ENCODE results near the gene MS4A10.
"Not testable (repeated sequence)": the region's sequence is repeated elsewhere in the genome, so short reads cannot be mapped to it uniquely, and the experiment has no call there.

MS4A10 gene

DNA sequence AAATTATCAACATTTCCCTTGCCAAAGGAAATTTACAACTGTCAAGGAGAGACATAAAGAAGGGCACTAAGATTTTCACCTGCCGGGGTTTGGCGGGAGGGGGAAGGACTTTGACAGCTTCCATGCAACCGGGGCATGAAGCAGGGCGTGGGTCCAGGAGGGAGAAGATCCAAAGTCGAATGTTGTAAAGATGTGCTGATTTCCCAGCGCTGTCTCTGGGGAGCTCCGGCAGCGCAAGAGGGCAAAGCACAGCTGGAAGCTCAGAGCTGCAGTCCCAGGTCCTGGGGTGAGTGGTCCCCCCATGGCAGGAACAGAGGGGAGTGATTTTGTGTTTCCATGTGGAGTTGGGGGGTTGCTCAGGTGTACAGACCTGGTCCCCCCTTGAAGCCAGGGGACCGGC lies at the start of gene MS4A10:
MS4A10 (plus strand) TSS at position 198 of the 400 bp plus-strand sequence. CDS start 5,003 bp downstream, outside the sequence.
- no peak for DNase-seq

DNA sequence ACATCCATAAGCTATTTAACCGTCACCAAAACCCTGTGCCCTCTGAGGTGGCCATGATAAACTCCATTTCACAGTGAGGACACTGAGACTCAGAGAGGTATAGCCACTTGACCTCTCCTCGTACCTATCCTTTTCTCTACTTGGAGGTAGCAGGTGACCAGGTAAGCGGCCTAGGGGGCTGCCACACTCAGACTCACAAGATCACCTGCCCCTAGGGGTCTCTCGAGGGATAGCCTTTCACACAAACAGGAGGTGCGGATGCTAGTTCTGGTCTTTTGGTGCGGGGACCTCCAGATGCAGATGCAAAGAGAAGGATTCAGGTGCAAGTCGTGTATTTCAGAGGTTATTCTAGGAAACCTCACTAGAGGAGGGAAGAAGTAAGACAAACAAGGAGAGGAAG lies 46.0 kb upstream of the MS4A10 start:
- DNase-seq = no peak

DNA sequence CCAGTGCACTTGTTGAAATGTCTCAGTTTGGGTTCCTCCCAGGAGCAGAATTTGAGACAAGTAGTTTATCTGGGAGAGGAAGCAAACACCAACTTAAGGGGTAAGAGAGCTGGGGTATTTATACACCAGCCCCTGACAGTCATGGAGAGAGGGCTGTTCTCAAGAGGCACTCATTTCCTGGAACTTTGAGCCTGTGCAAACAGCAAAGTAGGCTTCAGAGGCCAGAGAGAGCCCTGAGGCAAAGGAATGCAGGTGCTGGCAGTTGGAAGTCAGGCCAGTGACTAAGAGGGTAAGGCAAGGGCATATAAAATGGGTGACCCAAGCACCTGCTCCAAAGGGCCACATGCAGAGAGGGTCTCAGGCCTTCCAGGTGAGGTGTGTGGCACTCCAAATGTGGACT lies 44.6 kb upstream of the MS4A10 start:
- DNase-seq = no peak

DNA sequence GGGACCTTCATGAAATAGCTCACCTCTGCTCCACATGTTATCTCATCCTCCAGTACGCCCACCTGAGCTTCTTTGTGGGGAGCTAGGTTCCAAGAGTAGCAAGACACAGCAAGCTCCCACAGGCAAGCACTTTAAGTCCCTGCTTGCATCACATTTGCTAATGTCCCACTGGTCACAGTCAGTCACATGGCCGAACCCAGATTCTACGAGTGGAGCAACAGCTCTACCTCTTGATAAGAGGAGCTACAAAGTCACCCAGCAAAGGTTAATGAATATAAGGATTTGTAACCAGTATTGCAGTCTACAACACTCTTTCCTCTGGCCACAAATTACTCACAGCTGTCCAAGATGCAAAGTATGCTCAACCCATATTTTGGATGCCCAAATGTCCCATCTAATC lies 43.7 kb upstream of the MS4A10 start:
- no peak for DNase-seq

DNA sequence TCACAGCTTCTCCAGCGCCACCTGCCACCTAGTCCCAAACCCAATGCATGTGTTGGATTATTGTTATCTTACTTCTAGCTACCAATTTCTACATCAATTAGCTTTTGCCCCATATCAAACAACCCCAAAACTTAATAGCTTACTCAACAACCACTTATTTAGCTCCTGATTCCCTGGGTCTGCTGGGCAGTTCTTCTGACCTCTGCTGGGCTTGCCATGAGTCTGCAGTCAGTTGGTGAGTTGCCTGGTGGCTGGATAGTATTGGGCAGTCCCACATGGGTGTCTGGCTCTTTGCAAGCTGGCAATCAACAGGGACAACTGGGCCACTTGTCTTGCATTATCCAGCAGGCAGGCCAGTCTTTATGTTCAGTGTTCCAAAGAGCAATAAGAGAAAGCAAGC lies 42.1 kb upstream of the MS4A10 start:
- DNase-seq = no peak

DNA sequence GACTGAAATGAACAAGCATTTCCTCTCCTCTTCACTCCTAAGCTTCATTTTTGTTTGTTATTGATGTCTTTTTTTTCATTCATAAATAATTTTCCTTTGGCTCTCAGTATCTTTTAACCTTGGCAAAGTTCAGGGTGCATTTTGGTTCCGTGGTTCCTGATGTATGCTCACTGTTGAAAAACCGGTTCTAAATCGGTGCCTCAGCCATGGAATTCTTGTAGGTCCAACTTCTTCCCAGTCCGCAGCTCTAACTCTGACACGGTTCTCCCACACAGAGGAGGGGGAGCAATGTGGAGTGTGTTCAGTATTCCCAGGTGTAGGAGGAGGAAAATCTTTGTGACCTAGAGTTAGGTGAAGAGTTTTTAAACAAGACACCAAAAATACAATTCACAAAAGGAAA lies 41.0 kb upstream of the MS4A10 start:
- no peak for DNase-seq

DNA sequence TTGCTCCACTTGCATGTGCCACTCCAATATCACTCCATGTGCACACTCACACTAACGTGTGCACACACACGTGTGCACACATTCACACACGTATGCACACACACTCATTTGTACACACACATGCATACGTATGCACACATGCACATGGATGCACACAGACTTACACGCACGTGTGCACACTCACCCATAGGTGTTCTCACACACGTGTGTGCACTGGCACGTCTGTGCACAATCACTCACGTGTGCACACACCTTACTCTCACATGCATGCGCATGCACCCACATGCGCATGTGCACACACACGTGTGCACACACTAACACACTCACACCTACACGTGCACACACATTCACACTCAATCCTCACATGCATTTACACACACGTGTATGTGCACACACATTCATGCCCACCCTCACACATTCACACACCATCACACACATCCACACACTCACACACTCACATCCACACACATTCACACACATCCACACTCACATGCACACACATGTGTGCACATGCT lies 37.7 kb upstream of the MS4A10 start:
- DNase-seq = no peak

DNA sequence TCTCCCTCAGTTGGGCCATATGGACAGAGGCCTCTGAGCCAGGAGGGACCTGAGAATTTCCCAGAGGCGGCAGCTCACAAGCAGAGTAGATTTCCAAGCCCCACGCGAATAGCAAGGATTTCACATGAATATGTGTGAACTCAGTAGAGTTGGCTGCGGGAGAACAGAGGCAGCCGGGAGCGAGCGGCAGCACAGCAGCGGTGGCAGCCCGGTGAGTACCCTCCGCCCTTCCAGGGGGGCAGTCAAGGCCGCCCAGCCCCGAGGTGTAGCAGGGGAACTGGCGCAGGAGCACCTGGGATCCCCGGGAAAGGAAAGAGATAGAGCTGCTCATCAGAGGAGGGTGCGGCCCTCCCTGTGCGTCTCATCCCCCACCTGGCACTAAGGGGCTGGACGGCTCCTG lies 36.9 kb upstream of the MS4A10 start:
- no peak for DNase-seq

DNA sequence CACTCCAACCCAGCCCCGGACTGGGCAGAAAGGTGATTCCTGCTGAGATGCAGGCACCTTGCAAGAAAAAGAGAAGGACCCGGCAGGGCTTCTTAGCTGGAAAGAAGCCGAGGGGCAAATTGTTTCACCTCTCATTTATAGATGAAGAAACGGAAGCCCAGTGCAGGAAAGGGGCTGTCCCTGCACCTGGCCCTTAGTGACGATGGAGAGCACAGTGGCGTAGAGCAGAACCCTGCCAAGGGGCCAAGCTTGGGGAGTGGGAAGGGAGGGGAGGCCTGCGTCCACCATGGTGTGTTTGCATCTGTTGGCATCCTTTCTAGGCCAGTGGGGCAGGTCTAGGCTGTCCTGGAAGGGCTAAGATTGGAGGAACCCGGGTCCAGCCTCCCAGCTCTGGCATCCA lies 36.3 kb upstream of the MS4A10 start:
- DNase-seq = no peak

DNA sequence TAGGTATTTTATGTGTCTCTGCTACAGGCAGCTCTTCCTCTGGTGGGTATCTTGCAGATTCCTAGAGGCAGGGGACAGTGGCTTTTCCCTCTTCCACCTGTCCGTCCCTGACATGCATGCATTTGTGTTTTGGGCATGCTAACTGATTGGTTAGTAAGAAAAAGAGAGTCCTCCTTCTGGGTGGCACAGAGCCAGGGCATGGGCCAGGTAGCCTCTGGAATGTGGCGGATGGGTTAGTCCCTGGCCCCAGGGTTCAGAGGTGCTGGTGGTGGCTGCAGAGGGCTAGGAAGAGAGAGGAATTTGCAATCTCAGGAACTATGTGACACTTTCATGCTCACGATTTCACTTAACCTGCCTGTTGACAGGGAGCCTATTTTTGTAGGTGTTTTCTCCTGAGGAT lies 34.2 kb upstream of the MS4A10 start:
- DNase-seq = no peak

DNA sequence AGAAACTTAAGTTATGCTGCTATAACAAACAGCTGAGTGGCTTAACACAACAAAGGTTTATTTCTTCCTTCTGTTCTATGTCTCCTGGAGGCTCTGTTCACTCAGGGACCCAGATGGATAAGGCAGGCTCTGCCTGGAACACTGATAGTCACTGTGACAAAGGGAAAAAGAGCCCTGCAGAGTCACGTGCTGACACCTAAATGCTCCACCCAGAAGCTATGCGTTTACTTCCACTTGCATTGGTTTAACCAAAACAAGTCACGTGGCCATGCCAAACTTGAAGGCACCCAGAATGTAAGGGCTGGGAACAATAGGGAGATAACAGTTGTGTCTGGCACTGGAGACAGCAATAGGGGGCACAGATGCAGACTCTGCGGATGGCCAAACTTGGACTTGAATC lies 31.8 kb upstream of the MS4A10 start:
- DNase-seq = no peak

DNA sequence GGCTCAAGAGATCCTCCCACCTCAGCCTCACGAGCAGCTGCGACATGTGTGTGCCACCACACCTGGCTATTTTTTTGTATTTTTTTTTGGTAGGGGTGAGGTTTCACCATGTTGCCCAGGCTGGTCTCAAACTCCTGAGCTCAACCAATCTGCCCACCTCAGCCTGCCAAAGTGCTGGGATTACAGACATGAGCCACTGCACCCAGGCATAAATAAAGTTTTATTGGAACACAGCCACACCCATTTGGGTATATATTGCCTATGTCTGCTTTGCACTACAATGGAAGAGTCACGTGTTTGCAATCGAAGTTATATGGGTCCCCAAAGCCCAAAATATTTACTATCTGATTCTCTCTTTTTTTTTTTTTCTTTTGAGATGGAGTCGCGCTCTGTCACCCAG lies 30.2 kb upstream of the MS4A10 start:
- DNase-seq = no peak

DNA sequence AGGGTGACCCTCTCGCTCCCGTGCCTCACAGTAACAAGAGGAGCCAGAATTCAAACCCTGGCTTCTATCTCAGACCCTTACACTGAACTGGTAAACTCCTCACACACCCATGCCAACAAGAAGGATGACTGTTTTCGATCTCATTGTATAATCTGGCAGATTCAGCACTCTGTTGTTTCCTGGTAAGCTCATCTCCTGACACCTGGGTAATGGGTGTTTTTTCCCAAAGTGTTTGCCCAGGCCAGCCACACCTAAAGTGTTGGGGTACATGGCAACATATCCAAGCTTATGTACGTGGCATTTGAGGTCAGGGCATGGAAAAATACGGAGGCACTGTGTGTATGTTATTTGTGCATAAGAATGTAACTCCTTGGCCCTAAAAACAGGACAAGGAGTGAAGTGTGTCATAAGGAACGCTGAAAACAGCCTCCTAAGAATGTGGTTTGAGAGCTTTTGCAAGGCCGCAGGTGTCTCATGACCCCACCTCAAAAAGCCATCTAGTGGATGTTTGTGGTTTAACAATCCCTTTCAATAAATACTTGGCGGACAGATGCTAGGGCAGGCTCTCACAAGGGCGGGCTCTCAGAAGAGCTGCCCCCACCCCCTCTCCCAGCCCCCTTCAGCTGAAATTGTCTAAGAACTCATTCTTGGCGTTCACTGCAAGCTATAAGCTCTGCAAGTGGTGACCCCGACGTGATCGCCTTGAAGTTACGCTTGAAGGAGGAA lies 28.7 kb upstream of the MS4A10 start, which contains the start of gene MS4A15:
MS4A15 (plus strand) TSS at position 561 of the 726 bp plus-strand sequence. CDS start 6,867 bp downstream, outside the sequence.
- DNase-seq = no peak

DNA sequence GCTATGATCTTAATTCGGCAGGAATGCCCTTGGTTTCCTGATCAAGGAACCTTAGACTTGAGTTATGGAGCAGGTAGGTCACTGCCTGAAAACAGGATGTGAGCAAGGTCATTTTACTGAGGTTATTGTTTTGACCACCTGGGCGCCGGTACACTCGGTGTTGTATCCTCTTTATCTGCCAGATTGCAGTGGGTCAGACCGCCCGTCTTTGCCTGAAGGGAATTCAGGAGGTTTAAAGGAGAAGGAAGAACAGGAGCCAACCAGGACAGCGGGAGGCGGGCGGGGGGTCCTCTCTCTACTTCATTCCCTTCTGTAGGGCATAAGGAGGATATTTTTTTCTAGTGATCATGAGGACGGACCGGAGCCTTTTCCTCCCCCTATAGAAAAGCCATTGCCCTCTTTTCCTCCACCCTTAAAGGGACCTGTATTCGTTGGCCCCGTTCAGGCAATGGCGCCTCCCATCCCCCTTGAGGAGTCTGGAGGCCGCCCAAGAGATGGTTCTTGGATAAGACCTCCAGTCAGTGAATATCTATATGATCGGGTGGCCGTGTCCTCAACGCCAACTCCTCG lies 27.8 kb upstream of the MS4A10 start:
- no peak for DNase-seq

DNA sequence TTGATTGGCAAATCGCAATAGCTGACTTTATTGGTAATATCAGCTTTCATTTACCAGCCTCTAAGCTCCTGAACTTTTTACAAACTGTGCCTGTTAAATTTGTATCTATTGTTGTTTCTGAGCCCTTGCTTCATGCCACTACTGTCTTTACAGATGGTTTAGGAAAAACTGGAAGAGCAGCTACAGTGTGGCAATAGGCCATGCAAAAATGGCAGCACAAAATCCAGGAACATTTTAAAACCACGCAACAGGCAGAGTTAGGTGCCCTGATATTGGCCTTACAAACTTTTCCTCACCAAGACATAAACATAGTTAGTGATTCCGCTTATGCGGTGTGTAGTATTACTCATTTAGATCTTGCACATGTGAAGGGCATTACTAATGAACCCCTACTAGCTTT lies 26.5 kb upstream of the MS4A10 start:
- DNase-seq = not testable (repeated sequence)

DNA sequence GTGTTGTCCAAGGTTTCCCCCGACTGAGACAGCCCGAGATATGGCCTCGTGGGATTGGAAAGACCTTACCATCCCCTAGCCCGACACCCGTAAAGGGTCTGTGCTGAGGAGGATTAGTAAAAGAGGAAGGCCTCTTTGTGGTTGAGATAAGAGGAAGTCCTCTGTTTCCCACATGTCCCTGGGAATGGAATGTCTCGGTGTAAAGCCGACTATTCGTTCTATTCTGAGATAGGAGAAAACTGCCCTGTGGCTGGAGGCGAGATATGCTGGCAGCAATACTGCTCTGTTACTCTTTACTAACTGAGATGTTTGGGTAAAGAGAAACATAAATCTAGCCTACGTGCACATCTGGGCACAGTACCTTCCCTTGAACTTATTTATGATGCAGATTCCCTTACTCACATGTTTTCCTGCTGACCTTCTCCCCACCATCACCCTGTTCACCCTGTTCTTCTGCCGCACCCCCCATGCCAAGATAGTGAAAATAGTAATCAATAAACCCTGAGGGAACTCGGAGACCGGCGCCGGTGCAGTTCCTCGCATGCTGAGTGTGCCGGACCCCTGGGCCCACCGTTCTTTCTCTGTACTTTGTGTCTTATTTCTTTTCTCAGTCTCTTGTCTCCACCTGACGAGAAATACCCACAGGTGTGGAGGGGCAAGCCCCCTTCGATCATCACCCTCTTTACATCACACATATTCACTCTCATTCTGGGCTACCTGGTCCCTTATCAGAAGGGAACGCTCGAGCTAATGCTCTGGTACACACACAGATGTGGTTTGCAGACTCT lies 25.5 kb upstream of the MS4A10 start:
- DNase-seq = not testable (repeated sequence)

DNA sequence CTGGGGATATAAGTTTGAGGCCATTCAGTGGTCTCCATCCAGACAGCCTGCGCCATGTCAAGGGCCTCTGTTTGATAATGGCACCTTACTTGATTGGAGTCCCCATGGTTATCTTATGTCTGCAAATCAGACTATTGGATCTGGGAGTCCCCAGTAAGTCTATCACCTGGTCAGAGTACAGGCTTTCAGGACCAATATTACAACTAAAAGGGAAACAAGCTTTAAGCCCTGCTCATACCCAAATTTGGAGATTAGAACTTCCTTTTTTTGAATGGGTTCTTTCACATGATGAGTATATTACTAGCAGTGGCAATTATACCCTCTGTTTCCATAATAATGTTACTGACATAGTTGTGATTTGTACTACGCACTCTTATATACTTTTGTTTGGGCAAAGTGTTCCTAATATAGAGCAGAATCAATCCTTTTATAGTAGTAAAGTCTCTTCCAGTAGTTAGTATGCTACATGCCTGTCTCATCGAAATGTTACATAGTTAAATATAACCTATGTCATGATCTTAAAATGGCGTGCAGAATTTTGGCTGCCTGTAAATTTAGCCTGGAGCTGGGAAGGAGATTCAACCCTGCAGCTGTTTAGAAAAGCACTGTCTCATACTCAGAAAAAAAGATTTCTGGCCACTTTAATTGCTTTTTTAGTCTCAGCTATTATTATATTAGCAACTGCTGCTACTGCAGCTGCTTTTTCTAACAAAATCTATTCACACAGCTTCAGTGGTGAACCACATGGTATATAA lies 23.5 kb upstream of the MS4A10 start:
- DNase-seq = no peak

DNA sequence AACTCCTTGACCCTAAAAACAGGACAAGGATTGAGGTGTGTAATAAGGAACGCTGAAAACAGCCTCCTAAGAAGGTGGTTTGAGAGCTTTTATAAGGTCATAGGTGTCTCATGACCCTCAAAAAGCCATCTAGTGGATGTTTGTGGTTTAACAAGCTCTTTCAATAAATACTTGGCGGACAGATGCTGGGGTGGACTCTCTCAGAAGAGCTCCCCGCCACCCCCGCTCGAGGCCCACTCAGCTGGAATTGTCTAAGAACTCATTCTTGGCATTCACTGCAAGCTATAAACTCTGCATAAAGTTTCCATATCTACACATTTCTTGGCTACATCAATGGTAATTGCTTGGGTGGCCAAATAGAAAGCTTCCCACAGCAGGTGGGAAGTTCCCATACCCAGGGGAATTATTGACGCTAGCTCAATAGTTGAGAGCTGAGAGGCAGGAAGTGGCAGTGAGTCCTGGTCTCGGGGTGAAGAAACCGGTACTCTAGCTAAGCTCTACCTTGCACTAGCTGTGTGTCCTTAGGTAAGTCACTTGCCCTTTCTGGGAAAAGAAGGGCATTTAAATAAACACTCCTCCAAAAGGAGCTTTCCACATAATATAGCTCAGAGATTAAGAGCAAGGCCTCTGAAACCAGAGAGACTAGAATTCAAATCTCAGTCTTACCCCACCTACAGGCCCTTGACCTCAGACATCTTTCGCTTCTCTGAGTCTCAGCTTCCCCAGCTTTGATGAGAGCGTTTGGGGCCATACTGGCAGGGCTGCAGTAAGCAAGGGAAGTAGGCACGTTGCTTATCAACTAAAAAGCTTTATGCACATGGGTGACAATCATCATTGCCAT lies 22.1 kb upstream of the MS4A10 start:
- DNase-seq = no peak

DNA sequence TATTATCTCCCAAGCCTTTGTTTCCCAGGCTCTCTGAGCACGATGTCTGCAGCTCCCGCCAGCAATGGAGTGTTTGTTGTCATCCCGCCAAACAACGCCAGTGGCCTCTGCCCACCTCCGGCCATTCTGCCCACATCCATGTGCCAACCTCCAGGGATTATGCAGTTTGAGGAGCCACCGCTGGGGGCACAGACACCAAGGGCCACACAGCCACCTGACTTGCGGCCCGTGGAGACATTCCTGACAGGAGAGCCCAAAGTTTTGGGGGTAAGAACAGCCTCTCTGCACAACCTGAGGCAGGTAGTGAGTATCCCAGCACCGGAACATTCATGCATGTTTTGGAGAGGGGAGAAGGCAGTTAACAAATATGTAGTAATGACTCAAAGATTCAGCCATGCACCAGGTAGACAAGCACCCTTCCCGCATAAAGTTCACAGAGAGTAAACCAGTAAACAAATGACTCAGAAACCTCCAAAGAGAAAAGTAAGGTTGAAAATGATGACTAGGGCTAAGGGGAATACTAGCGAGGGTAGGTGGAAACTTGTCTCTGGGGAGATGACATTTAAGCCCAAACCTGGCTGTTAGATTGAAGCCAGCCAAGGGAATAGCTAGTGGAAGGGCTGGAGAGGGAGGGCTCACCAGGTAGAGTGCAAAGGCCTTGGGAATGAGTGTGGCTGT lies 21.3 kb upstream of the MS4A10 start:
- DNase-seq = no peak

DNA sequence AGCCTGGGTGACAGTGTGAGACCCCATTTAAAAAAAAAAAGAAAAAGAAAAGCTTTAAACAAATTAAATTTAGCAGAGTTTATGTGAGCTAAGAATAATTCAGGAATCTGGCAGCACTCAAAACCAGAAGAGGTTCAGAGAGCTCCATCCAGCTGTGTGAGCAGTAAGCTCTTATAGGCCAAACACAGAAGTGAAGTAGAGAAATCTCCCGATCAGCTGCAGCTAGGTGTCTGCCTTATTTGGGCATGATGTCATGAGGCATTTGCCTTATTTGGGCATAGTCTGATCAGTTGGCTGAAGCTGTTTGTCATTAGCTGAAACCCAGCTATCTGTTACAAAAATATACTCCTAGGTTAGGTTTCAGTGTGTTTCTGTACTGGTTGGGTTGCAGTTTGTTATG lies 20.3 kb upstream of the MS4A10 start:
- DNase-seq = no peak

DNA sequence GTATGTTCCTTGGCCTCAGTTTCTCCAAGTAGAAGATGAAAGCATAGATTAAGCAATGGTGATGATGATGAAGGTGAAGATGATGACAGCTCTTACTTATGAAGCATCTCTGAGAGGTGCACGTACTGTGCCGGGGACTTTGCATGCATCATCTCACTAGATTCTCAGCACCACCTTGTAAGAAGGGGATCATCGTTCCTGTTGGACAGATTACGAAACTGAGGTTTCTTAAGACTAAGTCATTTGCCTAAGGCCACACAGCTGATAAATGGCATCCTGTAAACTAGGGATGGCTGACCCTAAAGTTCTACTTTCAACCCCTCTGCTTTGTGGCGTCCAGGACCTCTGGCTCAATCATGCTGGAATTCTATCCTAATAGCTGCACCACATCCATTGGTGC lies 19.8 kb upstream of the MS4A10 start:
- DNase-seq = no peak

DNA sequence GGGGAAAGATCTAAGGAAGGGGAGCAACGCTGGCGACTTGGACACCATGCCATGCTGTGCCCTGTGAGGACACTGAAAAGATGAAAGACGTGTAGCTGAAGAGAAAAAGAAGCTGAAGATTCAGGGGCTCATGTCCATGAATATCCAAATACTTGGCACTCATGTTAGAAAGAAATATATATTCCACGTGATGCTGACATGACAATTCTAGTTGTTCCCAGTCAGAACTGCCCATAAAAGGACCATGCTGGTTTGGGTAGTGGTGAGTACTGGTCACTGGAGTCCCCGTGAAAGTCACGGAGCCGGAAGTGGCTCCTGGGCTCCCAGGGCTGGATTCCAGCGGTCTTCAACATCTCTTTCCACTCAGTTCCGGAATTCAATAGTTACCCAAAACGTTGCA lies 18.6 kb upstream of the MS4A10 start:
- no peak for DNase-seq
